GM12892 (cell line): ENCODE data around the gene ZSCAN21.
"Not testable (repeated sequence)": the region's sequence is repeated elsewhere in the genome, so short reads cannot be mapped to it uniquely, and the experiment has no call there.

Source experiments
- POLR2A ChIP-seq: IDR thresholded peaks from 2 replicates; pipeline ENCODE4 v1.6.1; 2011; ENCODE audit warnings: low read depth, low read length, control low read depth
- POLR2AphosphoS5 ChIP-seq: IDR thresholded peaks from 2 replicates; pipeline ENCODE4 v1.6.1; 2011; ENCODE audit warnings: low read depth, low read length, control low read depth

DNA sequence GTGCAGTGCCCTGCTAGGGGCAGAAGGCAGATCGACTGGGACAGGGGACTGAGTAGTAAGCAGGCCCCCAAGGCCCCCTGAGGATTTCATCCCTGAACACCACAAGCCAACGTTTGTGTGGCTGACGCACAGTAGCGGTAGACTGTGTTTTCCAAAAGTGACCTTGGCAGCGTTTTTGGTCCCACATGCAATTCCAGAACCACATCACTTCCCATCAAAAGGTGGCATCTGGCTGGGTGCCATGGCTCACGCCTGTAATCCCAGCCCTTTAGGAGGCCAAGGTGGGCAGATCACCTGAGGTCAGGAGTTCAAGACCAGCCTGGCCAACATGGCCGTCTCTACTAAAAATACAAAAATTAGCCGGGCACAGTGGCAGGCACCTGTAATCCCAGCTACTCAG is 39.6 kb upstream of the ZSCAN21 start:
- not testable (repeated sequence) for TF ChIP-seq POLR2AphosphoS5, POLR2A
